Dedifferentiated amniotic fluid mesenchymal stem cell (primary cell): ENCODE data around the gene GJB2.

Experiments used
- DNase-seq: peaks from one replicate; pipeline ENCODE4 v3.0.0-alpha.2; 2016; ENCODE audit errors: extremely low spot score

The GJB2 gene

DNA sequence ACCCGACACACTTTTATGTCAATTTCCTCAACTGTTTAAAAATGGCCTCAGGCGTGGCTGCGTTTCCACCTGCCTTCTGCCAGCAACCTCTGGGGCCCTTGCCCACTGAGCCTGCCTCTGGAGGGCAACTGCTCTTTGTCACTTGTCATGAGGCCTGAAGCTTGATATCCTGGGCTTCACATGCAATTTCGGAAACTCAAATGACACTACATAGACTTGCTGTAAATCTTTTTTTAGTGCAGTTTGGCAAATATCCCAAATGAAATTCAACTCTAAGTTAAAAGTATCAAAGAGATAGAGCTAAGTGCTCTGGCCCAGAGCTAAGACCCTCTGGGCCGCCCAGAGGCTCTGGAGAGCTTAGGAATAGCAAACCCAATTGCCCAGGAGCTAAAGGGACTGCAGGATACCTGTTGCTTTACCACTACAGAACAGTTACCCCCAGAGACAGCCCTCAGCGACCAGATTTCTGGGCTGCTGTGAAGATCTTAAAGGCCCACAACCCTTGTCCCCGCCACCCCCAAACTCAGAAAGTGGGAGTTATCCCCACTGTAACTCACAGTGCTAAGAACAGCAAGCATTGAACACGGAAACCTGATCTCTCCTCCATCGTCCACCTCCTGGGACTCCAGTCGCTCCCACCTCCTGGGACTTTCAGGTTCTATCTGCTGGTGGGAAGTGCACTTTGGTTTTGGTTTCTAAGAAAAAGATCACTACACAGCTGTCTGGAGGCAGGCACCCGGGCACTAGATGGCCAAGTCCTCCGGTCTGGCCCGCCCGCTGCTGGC lies 51.3 kb downstream of the GJB2 start:
- DNase-seq = no peak

DNA sequence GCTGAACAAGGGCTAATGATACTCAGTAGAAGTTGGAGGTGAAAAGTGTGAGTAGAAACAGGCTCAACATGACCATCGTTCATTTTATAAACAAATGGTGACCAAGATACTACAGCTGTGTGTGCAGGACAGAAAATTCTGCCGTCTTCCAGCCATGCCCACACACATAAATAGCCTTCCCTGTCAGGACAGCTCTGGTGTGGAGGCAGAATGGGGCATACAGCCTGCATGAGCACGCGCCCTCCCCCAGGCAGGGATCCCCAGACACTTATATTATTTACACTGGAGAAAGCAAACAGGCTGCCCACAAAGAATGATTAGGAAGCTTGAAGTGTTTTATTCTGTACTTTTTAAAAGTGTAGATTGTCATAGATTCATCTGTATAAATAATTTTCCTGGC lies 52.3 kb downstream of the GJB2 start:
- DNase-seq = no peak

DNA sequence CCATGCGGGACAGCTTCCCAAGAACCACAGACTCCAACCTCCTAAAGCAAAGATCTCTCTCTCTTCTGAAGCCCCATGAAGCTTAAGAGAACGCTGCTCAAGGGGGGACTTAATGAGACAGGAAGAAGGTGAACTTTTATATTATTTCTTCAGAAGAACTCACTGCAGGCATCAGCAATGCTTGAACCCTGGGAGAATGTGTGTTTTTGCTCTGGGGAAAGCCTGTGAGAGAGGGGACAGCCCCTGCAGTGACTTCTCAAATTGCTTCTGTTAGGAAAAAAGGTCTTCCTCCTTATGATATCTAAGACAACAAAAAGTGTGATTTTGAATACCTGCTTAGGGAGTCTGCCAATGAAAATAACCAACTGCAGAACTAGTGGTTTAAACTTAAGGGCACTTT lies 54.9 kb downstream of the GJB2 start:
- no peak for DNase-seq
